ENCODE data around the gene MAP7D3.

GRCh38 chrX:136295380-136295779, 44.2 kb upstream of the MAP7D3 start:
- no peak for TF ChIP-seq BACH1 (IDR thresholded peaks at IDR 0.05; ENCODE audit: borderline replicate concordance)
- no peak for TF ChIP-seq SIN3A (IDR thresholded peaks at IDR 0.05; ENCODE audit: low read depth, low read length)
- no peak for TF ChIP-seq RAD21 (IDR thresholded peaks at IDR 0.05; ENCODE audit: insufficient read depth, low read depth, low read length)

All from GM12878 (cell line).